Fibroblast of upper back skin (primary cell): ENCODE results near the gene LIME1.

Source experiments
- DNase-seq: peaks from one replicate; pipeline ENCODE4 v3.0.0-alpha.2; 2013

The LIME1 gene

GRCh38 chr20:63751471-63752271 is 15.2 kb downstream of the LIME1 start:
- no peak for DNase-seq

GRCh38 chr20:63752411-63753101 is 16.1 kb downstream of the LIME1 start:
- DNase-seq = no peak

GRCh38 chr20:63753381-63753780 is 16.9 kb downstream of the LIME1 start:
- DNase-seq = no peak

GRCh38 chr20:63754008-63754407 is 17.5 kb downstream of the LIME1 start:
- DNase-seq = no peak

- DNase-seq = no peak
Observed at GRCh38 chr20:63755933-63756647, 19.6 kb downstream of the LIME1 start.

GRCh38 chr20:63756648-63756991 is 20.2 kb downstream of the LIME1 start:
- DNase-seq = no peak

GRCh38 chr20:63758152-63758551 is 21.7 kb downstream of the LIME1 start:
- no peak for DNase-seq

- DNase-seq = no peak
Observed at GRCh38 chr20:63759377-63759901, 23.0 kb downstream of the LIME1 start.

GRCh38 chr20:63765082-63765873 is 28.8 kb downstream of the LIME1 start:
- no peak for DNase-seq

- no peak for DNase-seq
Observed at GRCh38 chr20:63765902-63766301, 29.4 kb downstream of the LIME1 start.

GRCh38 chr20:63766695-63767426 is 30.4 kb downstream of the LIME1 start:
- DNase-seq = no peak

GRCh38 chr20:63767456-63767855 is 31.0 kb downstream of the LIME1 start:
- no peak for DNase-seq

GRCh38 chr20:63767886-63768285 is 31.4 kb downstream of the LIME1 start:
- no peak for DNase-seq

GRCh38 chr20:63768591-63769515 is 32.4 kb downstream of the LIME1 start:
- no peak for DNase-seq

- DNase-seq = no peak
Observed at GRCh38 chr20:63769891-63770474, 33.5 kb downstream of the LIME1 start.

GRCh38 chr20:63771046-63771707 is 34.7 kb downstream of the LIME1 start:
- DNase-seq = no peak

GRCh38 chr20:63772781-63773518 is 36.5 kb downstream of the LIME1 start:
- no peak for DNase-seq

- DNase-seq = no peak
Observed at GRCh38 chr20:63773571-63774241, 37.2 kb downstream of the LIME1 start.

- DNase-seq = no peak
Observed at GRCh38 chr20:63774306-63774705, 37.8 kb downstream of the LIME1 start.
